Measurements from ENCODE around the gene NPFFR1. TPM values are rescaled to one million over a fixed set of nuclear protein-coding genes. Genes with fewer than 3 reads are reported as not detected.

NPFFR1 gene
- total RNA-seq, 1 experiment from 2014 or later = not detected

DNA sequence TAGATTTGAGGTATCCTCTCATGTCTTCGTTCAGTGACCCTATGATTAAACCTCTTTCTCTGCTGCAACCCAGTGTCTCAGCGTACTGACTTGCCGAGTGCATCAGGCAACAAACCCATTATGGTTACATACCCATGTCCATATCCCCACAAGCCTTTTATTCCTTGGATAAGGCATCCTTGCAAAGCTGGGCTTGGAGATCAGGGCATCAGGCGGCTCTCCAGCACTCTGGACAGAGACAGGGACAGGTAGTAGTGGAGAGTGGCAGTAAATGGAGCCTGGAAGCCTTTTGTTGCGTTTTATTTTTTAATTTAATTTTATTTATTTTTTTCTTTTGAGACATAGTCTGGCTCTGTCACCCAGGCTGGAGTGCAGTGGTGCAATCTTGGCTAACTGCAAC is 32.0 kb upstream of the NPFFR1 start:
- no peak overlapping the region for H3T11ph ChIP-seq (ENCODE audit: low read length)
- no peak overlapping the region for H3K27ac ChIP-seq (ENCODE audit: insufficient read length, low read depth, low read length)
- no peak overlapping the region for H3K9ac ChIP-seq (ENCODE audit: extremely low read depth, insufficient read length, low read length)
- H3K4me3 Mint-ChIP-seq = no peak overlapping the region
- H2BK120ac ChIP-seq (ENCODE audit: low read depth, low read length, poor library complexity, severe bottlenecking) = no peak overlapping the region
- no peaks in the 10 kb centered on the region for H3K9me3 ChIP-seq (ENCODE audit: control insufficient read depth, low read depth, low read length)
- H3K4ac ChIP-seq (ENCODE audit: low read depth, low read length) = no peak overlapping the region
- H3K27me3 ChIP-seq (ENCODE audit: insufficient read depth, low read length) = no peaks in the 10 kb centered on the region
- H2BK5ac ChIP-seq (ENCODE audit: insufficient read length, low read length) = no peak overlapping the region
- H3K18ac ChIP-seq (ENCODE audit: insufficient read length, low read depth, low read length) = no peak overlapping the region
- no peaks in the 10 kb centered on the region; a peak in 1 of 7 replicates for H3K36me3 Mint-ChIP-seq (ENCODE audit: insufficient read depth in 1 of 3, low read depth in 3 of 3)
- no peak for DNase-seq
- H3K4me1 Mint-ChIP-seq = no peaks in the 10 kb centered on the region
- no peak overlapping the region for H2AK5ac ChIP-seq (ENCODE audit: insufficient read length, low read length)
- H3K79me2 ChIP-seq (ENCODE audit: insufficient read depth, low read length) = no peaks in the 10 kb centered on the region
- no peaks in the 10 kb centered on the region for H3K23me2 ChIP-seq (ENCODE audit: insufficient read length, low read depth, low read length, poor library complexity, severe bottlenecking)
- H3K4me2 ChIP-seq (ENCODE audit: insufficient read depth, insufficient read length, low read length) = no peak overlapping the region
- H4K91ac ChIP-seq (ENCODE audit: insufficient read length, low read depth, low read length) = no peak overlapping the region
- no peak overlapping the region for H3K14ac ChIP-seq (ENCODE audit: insufficient read depth, low read length)
- no peak overlapping the region for H4K8ac ChIP-seq (replicated peaks; ENCODE audit: insufficient read length, low read depth, low read length)
- H4K5ac ChIP-seq (ENCODE audit: insufficient read length, low read depth, low read length) = no peak overlapping the region
- no CpG with 5 or more reads among the region's 5 CpGs for WGBS (ENCODE audit: extremely low coverage, insufficient read length, low lambda C conversion rate)
- no peak overlapping the region for H3K23ac ChIP-seq (ENCODE audit: insufficient read length, low read depth, low read length)
- TF ChIP-seq, protein P1, sequence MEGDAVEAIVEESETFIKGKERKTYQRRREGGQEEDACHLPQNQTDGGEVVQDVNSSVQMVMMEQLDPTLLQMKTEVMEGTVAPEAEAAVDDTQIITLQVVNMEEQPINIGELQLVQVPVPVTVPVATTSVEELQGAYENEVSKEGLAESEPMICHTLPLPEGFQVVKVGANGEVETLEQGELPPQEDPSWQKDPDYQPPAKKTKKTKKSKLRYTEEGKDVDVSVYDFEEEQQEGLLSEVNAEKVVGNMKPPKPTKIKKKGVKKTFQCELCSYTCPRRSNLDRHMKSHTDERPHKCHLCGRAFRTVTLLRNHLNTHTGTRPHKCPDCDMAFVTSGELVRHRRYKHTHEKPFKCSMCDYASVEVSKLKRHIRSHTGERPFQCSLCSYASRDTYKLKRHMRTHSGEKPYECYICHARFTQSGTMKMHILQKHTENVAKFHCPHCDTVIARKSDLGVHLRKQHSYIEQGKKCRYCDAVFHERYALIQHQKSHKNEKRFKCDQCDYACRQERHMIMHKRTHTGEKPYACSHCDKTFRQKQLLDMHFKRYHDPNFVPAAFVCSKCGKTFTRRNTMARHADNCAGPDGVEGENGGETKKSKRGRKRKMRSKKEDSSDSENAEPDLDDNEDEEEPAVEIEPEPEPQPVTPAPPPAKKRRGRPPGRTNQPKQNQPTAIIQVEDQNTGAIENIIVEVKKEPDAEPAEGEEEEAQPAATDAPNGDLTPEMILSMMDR (conservative IDR thresholded peaks at IDR 0.05) = no peak
- no peak overlapping the region for H2BK12ac ChIP-seq (ENCODE audit: insufficient read length, low read depth, low read length)
- H4K20me1 ChIP-seq (ENCODE audit: control insufficient read depth, insufficient read depth, insufficient read length) = no peaks in the 10 kb centered on the region
- H3K4me1 ChIP-seq (ENCODE audit: insufficient read depth, low read length) = no peaks in the 10 kb centered on the region
- H2AFZ ChIP-seq (ENCODE audit: low read length) = no peak overlapping the region
- H3K56ac ChIP-seq (ENCODE audit: insufficient read length, low read depth, low read length) = no peak overlapping the region
- H3K27me3 Mint-ChIP-seq (ENCODE audit: low read depth) = no peaks in the 10 kb centered on the region
- no peak overlapping the region for H3K27ac Mint-ChIP-seq
- no peaks in the 10 kb centered on the region for H3K9me3 Mint-ChIP-seq
- H2BK20ac ChIP-seq (ENCODE audit: low read depth, low read length, poor library complexity, severe bottlenecking) = no peak overlapping the region
- H3K79me1 ChIP-seq (ENCODE audit: insufficient read depth, low read depth, low read length, poor library complexity, severe bottlenecking) = no peaks in the 10 kb centered on the region
- no peak overlapping the region for H2BK15ac ChIP-seq (ENCODE audit: low read depth, low read length)
